HG03045 (cell line): ENCODE results near the gene CDH4.

Experiments used
- ATAC-seq: cut with Tn5 transposase; IDR thresholded peaks from one replicate; pipeline ENCODE4 v1.9.1; 2021; ENCODE audit warnings: mild to moderate bottlenecking, moderate library complexity; ENCODE audit not compliant: unreplicated experiment

CDH4 gene

DNA sequence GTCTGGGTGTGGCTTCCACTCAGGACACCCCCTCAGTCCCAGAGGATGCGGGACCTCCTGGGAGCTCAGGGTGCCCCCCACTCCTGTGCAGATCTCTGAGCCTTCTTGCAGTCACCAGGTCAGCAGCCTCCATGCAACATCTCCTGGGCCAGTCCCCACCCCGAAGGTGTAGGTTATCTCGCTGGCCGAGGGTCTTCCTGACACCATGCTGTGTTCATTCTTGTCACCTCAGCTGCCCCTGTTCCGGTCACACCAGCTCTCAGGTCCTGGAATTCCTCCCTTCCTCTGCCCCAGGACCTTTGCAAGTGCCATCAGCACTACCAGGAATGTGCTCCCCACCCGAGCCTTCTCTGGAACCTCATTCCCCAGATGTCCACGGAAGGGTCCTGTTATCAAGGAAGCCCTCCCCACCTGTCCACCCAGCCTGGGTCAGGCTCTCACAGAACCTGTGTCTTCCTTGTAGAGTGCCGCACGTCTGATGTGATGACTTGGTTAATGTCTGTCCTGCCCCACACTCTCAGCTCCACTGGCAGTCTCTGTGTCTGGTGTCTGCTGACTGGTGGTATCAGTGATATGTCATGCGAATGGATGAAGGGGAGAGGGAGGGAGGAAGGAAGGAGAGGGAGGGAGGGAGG, 484.1 kb downstream of the CDH4 start:
- no peak for ATAC-seq

DNA sequence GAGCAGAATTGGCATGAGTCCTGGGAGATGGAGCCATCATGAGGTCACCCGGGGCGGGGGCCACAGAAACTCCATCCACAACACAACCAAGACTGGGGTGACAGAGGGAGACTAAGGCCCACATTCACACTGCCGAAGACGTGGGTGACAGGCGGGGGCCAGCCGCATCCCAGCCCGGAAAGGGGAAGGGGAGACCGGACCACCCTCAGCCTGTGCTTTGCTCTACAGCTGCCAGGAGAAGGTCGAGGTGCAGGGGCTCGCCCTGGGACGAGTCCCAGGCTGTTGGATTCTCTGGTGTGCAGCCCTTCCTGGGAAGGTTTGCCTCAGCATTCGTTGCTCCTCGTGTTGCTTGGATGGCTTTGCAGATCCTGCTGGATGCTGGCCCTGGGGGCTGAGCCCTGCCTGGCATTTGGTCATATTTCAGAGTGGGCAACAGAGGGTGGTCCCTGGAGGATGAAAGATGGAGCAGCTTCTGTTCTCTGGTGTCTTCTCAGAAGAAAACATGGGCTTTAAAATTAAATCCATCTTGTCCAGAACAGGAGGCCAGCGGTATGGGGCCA, 484.8 kb downstream of the CDH4 start:
- no peak for ATAC-seq

DNA sequence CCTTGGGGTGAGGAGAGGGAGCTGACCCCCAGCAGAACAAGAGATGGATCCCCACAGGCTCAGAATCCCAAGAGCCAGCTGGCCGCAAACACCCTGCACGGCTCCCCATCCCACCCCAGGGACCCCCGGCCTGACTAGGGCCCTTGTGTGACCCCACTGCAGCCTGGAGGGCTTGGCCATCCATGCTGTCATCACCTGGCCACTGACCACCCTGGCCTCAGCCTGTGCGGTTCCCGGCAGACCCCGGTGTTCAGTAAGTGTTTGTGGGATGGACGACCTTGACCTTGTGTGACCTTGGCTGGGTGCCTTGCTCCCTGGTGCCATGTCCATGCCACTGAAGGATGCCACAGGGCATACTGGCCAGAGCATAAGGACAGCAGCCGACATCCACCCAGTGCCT, 485.3 kb downstream of the CDH4 start:
- no peak for ATAC-seq

DNA sequence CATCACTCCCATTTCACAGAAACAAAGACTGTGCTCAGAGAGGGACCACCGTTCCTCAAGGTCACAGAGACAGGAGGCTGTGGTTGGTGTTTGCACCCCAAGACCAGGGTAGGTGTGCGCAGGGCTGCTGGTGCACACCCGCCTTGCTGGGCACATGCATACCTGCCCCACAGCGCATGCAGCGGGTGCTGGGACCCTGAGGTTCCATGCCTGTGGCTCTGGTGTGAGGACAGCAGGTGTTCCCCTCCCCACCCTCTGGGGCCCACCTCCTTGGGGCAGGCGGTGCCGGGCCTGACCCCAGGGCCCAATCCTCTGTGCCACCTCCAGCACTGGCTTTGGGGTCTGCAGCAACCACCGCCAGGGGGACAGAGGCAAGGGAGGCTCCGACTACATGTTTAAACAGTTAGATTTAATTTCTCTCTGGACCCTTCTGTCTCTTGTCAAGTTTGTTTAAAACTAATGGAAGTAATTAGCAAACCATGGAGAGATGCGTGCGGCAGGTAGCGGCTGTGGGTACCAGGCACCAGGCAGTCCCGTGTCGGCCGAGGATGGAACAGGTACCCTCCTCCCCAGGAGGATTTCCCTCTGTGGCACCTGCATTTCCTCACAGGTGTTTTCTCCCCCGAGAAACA, 485.9 kb downstream of the CDH4 start:
- ATAC-seq: no peak

DNA sequence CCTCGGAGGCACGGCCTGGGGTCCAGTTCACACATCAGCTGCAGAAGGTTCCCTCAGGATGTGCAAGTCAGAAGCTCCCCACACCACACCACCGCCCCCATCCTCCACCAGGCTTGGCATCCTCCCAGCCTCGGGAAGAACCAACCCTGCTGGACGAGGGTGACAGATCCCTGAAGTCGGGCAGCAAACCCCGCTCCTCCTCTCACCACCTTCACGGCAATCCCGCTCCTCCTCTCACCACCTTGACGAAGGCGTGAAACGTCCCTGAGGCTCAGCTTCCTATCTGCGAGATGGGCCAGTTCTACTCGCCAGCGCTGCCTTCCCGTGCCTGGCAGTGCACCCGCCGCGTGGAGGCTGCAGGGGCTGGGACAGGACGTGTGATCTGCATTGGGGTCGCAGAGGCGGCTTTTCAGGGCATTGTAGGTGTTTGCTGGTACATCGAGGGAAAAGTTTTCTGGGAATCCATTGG, 486.6 kb downstream of the CDH4 start:
- ATAC-seq: no peak

DNA sequence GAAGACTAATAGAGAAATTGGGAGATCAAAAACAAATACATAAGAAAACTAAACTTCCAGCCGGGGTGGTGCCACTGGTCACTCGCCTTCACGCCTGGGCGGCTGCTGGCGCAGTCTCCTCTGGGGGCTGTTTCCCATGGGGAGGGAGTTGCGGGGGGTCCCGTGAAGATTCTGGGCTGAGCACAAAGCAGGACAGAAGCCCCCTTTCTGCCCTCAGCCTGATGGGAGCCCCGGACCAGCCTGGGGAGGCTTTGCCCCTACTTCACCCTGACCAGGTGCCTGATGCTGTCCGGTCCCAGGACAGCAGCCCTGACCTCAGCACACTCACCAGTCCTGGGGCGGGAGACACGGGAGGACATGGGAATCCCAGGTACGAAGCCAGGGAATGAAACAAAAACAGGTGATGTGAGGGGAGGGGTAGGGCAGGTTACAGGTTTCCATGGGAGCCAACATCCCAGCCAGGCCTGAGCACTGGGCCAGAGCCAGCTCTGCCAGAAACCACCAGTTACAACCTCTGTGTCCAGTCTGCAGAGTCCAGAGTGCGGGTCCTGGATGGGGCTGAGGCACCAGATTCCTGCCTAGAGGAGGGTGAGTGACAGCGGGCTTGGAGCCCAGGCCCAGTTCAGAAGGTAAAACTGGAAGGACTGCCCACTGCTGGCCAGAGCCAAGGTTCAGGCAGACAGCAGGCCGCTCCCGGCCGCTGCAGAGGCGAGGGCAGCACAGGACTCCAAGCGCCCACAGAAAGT, 487.2 kb downstream of the CDH4 start:
- ATAC-seq: no peak

DNA sequence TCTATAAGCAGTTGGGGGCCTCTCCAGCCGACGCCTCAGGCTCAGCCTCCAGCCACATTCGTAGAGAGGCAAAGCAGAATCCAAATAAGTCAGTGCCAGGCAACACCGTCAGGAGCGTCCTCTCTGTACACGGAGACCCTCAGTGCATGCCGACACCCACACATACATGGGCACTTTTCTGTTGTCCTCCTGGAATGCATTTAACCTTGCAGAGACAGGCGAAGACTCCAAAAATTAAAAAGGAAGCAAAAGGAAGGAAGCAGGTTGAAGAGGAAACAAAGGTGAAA, 487.7 kb downstream of the CDH4 start:
- no peak for ATAC-seq

DNA sequence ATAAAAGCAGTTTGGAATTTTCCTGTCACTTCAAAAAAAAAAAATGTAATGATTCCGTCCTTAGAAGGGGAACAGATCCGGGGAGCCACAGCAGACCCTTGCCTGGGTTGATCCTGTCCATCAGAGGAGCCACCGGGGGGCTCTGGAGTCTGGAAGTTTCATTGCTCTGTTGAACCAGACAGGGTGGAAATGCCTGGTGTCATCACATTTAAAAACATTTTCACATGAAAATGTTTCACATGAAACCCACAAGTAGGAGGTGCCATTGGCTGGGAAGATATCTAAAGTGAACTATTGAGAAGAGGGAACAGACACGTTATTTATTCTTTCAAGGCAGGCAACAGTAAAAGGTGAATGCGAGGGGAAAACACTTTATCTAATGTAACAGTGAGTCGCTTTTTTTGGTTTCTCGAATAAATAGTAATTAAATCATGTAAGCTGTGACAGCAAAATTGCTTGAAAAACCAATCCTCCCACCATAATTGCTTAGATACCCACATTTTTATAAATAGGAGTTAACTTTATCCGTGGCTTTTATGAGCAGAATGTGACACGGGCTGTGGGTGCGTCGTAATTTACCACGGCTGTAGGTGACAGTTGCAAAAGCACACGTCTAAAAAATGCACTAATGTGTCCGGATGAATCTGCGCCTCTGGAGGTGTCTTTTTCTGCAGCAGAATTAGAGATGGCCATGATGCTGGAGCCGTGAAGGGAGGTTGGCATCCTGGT, 490.2 kb downstream of the CDH4 start:
- no peak for ATAC-seq

DNA sequence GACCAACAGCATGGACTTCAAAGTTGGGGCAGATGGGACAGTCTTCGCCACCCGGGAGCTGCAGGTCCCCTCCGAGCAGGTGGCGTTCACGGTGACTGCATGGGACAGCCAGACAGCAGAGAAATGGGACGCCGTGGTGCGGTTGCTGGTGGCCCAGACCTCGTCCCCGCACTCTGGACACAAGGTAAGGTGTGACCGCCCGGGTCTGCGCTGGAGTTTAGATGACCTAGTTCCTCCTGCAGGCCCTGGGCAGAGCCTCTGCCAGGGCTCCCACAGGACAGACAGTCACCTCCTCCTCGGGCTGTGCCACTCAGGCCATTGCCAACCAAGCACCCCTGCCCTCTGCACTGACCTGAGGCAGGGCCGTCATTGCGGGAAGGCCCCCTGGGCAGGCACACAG, 491.5 kb downstream of the CDH4 start:
- no peak for ATAC-seq

DNA sequence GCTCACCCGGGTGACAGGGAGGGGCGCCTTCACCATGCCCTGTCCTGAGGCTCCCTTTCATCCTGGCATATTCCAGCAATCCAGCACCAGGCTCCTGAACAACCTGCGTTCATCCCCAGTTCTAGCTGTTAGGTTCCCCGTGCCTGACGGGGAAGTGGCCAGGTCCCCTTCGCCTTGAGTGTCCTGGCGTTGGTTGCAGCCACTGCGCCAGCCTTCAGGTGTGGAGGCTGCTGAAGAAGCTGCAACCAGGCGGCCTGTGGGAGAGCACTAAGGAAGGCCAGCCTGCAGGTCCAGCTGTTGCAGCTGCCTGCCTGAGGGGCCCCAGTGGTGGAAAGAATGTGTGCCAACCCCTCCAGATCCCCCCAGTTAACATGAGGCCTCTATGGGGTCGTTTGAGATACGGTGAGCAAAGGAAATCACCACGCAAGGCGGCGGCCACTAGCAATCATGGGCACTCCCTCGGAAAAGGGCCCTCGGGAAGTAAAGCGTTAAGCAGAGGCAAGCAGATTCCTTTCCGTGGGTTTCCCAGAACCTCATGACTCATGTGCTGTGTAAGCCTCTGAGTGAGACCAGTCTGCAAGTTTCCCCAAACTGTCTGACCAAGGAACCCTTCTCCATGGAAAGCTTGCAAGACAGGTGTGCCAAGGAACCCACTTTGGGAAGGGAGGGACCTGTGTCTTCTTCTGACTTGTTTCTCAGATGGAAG, 492.8 kb downstream of the CDH4 start:
- no peak for ATAC-seq

DNA sequence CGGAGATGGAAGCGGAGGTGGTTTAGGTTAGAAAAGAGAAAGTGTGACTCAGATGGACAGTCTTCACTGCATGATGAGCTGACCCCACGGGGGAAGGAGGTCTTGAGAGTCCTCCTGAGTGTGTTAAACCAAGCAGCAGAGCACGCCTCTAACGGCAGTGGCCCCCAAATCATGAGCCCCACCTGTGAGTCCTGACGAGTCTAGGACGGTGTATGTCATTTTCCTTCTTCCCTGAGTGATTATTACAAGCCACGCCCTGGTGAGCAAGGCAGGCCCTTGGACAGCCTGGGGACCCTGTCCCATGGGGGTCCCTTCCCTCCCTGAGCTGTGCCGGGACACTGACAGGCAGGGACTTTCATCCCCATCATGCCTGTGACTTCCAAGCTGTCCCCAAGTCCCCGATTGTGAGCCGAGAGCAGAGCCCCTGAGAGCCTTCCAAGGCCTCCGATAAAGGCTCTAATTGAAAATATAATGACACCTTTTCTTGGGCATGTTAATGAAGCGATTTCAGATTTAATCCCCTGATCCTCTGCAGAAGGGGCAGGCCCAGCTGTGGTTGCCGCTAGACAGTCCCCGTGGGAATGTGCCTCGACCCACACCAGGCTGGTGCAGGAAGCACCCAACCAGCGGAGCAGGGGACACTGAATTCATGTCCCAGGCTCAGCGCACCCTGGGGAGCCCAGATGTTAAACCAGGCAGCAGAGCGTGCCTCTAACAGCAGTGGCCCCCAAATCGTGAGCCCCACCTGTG, 493.5 kb downstream of the CDH4 start:
- ATAC-seq: no peak

DNA sequence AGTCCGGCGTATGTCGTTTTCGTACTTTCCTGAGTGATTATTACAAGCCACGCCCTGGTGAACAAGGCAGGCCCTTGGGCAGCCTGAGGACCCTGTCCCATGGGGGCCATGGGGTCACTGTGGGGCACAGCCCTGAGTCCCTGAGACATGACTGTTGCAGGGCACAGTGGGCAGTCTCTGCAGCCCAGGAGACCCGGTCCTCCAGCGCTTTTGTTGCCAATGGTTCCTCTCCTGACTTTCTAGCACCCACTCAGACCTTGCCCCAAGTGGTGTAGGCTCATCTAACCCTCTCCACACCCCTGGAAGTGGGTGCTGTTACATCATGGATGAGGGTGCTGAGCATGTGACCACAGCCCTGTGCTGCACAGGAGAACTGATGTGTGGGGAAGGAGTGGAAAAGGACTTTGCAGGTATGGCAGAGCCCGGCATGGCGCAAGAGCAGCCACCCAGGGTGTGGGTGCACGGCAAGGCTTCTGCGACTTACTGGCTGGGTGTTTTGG, 494.1 kb downstream of the CDH4 start:
- no peak for ATAC-seq

DNA sequence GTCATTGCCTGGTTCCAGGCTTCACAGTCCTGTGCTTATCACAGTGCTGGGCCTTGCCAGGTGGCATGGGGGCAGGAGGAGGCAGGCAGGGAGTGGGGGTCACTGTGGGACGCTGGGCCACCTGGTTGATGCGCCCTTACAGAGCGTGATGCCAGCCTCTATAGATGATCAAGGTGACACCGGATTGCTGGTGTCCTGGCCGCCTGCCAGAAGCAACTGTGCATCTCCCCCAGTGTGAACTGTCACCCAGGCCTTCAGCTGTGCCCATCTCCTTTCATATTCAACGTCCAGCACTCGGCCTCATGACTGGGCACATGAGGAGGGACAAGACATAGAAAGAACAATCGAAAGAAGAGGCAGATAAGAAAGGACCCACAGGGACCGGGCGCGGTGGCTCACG, 494.7 kb downstream of the CDH4 start:
- no peak for ATAC-seq

DNA sequence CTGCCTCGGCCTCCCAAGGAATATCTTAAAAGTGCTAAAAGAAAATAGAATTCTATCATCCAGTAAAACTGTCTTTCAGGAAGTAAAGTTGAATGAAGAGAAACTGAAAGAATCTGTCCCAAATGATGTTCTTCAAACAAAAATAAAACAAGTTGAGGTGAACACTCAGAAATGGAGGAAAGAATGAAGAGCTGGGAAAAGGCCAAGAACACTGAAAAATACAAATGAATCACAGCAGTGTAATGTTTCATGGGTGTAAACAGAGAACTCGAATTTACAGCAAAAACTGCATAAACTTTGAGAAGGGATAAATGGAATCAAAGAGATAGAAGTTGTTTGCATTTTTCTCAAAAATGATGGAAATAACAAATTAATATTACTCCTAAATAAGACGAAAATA, 496.3 kb downstream of the CDH4 start:
- ATAC-seq: no peak

DNA sequence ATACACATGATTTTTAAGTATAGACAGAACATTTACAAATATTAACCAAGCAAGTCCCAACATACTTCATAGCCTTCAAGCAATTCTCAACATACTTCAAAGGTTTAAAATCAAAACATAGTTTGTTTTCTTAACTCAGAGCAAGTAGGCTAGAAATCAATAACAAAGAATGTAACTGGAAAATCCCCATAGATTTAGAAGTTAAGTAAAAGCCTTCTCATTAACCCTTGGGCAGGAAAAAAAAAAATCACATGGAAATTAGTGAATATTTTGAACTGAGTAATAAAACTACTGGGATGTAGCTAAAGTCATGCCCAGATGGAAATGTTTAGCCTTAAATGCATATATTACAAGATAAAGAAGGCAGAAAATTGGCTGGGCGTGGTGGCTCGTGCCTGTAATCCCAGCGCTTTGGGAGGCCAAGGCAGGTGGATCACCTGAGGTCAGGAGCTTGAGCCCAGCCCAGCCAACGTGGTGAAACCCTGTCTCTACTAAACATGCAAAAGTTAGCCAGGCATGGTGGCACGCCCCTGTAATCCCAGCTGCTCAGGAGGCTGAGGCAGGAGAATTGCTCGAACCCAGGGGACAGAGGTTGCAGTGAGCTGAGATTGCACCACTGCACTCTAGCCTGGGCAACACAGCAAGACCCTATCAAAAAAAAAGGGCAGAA, 497.5 kb downstream of the CDH4 start:
- no peak for ATAC-seq

DNA sequence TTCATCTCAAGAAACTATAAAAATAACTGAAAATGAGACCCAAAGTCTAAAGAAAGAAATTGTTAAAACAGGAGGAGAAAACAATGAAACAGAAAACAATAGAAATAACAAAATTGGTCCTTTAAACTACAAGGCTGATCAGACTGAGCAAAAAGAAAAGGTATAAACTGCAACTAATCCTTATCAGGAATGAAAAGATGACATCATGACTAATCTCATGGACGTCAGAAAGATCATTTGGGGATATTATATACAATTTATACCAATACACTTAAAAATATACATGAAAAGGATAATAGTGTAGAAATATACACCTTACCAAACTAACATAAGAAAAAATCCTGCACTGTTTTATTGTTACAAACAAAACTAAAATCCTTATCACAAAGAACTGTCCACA, 498.0 kb downstream of the CDH4 start:
- ATAC-seq: no peak

DNA sequence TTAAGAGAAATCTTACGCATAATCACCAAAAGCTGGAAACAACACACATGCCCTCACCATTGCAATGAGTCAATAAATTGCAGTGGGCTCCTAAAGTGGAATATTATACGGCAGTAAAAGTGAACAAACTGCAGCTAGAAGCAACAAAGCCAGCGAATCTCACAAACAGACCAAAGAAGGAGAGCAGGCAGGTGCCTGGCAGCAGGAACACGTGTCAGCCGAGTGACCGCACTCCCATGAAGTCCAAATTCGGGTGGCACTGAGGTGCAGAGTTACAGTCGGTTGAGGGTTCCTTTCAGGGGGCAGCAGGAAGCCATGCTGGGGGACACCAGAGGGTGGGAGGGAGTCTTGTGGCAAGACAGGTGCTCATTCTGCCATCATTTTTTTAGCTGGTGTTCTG, 500.5 kb downstream of the CDH4 start:
- no peak for ATAC-seq

DNA sequence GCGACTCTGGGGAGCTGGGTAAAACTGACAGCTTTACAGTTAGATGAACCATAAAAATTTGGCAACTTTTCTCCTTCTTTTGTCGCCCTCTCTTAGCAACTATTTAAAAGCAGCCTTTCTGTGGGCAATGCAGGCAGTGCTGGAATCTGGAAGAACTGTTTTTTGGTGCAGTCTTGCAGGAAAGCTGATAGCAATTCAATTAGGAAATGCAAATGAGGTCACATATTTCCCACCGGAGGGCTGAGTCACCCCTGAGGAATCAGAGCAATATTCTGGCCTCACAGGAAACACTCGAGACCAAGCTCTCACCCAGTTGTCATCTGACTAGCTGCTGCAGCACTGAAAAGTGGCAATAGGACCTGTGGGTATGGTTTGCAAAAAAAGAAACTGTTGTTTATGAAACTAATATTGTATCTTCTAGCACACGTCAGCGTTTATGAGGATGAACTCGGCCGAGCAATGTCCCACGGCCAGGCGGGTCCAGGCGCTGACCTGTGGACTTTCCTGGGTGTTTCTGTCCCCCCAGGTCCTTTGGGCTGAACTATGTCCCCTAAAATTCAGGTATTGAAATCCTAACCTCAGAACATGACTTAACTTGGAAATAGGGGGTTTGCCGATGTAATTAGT, 501.4 kb downstream of the CDH4 start:
- no peak for ATAC-seq
